Sigmoid colon (tissue), 4 donors: ENCODE data around the gene KLF11.

Source experiments
- POLR2A ChIP-seq, 2 donors: fragments of 450-650 bp; IDR thresholded peaks; one replicate each; pipeline ENCODE4 v1.6.1; 2016; ENCODE audit warnings: antibody characterized with exemption in 2 of 2, mild to moderate bottlenecking in 2 of 2, moderate library complexity in 2 of 2
- POLR2AphosphoS5 ChIP-seq, 4 donors: sonication (generic); formaldehyde crosslinking; IDR thresholded peaks; one replicate each; pipeline ENCODE4 v1.6.1; 2017; ENCODE audit warnings: antibody characterized with exemption in 4 of 4
- TF ChIP-seq, protein P1 (sequence below), 4 experiments: fragments of 450-650 bp in 3 of 4; fragments of 200-600 bp in 1 of 4; IDR thresholded peaks; one replicate each; pipeline ENCODE4 v1.5.1; 2016 to 2019; ENCODE audit warnings: antibody characterized with exemption in 4 of 4, mild to moderate bottlenecking in 3 of 4, moderate library complexity in 2 of 4

DNA sequence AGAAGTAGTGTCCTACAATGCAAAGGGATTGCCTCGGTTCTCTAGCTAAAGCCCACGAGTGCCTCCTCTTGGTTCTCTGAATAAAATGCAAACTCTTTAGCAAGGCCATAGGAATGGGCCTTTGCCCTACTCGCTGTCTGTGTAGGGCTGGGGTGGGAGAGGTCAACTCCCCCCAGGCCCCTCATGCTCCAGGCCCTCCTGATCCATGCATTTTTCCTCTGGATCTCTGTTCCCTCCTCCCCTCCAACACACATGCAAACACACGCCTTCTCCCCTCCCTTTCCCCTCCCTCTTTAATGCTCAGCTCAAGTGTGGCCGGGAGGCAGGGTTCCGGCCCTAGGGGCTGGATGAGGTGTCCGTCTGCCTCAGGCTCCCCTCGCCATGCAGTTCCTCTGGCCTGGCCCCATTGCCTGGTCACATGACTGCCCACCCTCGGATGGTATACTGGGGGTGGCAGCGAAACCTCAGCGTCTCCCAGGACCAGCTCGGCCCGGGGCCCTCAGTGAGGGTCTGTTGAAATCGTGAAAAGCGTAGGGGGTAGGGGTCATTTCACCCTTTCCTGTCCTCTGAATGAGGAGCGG is 14.9 kb upstream of the KLF11 start:
- TF ChIP-seq, protein P1, sequence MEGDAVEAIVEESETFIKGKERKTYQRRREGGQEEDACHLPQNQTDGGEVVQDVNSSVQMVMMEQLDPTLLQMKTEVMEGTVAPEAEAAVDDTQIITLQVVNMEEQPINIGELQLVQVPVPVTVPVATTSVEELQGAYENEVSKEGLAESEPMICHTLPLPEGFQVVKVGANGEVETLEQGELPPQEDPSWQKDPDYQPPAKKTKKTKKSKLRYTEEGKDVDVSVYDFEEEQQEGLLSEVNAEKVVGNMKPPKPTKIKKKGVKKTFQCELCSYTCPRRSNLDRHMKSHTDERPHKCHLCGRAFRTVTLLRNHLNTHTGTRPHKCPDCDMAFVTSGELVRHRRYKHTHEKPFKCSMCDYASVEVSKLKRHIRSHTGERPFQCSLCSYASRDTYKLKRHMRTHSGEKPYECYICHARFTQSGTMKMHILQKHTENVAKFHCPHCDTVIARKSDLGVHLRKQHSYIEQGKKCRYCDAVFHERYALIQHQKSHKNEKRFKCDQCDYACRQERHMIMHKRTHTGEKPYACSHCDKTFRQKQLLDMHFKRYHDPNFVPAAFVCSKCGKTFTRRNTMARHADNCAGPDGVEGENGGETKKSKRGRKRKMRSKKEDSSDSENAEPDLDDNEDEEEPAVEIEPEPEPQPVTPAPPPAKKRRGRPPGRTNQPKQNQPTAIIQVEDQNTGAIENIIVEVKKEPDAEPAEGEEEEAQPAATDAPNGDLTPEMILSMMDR (IDR thresholded peaks at IDR 0.05) = no peak
- no peak for TF ChIP-seq POLR2A (IDR thresholded peaks at IDR 0.05)
- no peak for TF ChIP-seq POLR2AphosphoS5 (IDR thresholded peaks at IDR 0.05)
